RPMI8226 (cell line): Measurements from ENCODE around the gene TTYH3.
"Not testable (repeated sequence)": the region's sequence is repeated elsewhere in the genome, so short reads cannot be mapped to it uniquely, and the experiment has no call there.

ENCODE experiments used
- DNase-seq: peaks from one replicate; pipeline ENCODE4 v3.0.0-alpha.2; 2015

TTYH3 gene, protein sequence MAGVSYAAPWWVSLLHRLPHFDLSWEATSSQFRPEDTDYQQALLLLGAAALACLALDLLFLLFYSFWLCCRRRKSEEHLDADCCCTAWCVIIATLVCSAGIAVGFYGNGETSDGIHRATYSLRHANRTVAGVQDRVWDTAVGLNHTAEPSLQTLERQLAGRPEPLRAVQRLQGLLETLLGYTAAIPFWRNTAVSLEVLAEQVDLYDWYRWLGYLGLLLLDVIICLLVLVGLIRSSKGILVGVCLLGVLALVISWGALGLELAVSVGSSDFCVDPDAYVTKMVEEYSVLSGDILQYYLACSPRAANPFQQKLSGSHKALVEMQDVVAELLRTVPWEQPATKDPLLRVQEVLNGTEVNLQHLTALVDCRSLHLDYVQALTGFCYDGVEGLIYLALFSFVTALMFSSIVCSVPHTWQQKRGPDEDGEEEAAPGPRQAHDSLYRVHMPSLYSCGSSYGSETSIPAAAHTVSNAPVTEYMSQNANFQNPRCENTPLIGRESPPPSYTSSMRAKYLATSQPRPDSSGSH

DNA sequence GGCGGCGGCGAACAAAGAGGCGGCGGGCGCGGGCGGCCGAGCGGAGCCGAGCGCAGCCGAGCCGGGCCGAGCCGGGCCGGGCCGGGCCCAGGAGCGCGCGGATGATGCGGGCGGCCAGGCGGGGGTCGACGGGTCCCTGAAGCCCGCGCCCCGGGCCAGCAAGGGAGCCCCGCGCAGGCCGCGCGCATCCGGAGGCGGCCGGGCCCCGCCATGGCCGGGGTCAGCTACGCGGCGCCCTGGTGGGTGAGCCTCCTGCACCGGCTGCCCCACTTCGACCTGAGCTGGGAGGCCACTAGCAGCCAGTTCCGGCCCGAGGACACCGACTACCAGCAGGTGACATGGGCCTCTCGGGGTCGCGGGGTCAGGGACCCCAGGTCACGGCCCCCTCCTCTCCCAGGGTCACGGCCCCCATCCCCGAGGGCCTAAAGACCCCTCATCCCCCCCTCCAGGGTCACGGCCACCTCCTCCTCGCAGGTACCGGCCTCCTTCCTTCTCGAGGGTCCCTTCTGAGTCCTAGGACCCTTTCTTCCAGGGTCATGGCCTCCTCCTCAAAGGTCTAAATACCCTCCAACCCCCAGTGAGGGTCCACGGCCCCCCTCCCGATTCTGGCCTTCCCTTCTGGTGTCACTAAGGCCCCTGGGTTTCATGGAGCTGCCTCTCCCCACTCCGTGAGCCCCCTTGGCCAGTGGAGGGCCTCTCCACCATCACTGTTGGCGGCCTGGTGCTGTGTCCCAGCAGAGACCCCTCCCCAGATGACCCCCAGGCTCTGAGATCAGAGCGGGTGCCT lies at the start of gene TTYH3:
Gene TTYH3 (plus strand): TSS at position 41 of the 787 bp plus-strand sequence. CDS start 170 bp downstream, at position 211.
- no peak for DNase-seq

DNA sequence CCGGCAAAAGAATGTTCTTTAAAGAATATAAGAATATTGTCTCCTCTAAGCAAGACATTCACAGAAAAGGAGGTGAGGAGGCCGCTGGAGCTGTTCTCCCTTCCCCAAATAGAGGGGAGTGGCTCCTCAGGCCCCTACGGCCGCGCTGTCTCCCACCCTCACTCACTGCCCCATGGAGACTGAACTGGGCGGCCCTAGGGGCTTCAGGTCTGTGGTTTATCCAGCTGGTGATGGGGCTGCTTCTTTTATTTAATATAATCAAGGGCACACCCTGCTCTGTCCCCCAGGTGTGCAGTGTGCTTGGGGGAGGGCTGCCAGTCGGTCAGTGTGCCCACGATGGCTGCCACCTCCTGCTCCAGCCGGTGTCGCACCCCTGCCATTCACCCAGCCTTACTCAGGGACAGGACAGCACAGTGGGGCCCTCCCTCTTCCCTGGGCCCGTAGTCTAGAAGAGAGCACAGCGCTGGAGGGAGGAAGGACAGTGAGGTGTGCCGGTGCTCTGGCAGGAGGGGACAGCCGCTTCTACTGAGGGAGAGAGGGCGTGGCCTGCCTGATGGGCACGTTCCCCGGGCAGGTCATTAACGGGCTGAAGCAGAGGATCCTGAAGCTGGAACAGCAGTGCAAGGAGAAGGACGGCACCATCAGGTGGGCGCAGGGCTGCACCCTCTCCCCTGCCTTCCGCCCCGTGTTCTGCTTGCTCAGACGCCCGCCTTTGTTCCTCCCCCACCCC lies 49.6 kb upstream of the TTYH3 start:
- DNase-seq: no peak

DNA sequence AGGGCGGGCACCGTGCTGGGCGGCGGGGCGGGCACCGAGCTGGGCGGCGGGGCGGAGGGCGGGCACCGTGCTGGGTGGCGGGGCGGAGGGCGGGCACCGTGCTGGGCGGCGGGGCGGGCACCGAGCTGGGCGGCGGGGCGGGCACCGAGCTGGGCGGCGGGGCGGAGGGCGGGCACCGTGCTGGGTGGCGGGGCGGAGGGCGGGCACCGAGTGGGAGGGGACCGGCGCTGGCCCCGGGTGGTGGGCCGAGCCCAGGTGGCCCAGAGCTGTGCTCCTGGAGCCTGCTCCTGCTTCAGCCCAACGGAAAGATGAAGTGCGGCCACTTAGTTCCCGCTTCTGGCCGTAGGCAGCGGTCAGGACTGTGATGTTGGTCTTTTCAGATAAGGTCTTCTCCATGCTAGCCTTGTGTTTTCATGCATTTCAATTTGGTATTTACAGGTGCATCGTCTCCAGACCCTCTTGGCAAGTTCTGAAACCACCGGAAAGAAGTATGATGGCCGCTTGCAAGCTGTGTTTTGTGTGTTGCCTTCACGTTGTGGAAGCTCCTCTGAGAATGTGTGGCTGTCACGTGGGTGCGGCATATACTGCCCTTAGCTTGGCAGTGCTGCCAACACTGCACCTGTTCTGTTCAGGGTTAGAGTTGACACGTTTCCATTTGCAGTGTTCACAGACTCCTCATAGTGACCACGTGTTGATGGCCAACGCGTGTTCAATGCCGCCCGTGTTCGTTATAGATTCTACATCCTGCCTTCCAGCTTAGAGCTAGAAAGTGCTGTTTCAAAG lies 47.8 kb upstream of the TTYH3 start:
- no peak for DNase-seq

DNA sequence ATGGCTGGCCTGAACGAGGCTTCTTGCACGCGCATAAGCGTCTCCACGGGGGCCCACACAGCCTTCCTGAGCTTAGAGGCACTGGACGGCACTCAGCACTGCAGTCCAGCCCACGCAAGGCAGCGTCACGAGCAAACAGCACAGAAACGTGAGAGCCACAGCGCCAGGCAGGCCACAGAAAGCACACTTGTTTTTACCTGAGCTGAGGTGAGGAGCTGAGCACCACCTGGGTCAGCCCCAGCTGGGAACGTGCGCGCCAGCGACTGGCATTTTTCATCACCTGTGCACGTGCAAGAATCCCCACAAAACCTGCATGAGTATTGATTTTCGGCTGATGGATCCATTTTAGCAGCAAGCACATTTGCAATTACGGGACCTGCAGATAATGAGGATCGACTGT lies 46.3 kb upstream of the TTYH3 start:
- DNase-seq: no peak

DNA sequence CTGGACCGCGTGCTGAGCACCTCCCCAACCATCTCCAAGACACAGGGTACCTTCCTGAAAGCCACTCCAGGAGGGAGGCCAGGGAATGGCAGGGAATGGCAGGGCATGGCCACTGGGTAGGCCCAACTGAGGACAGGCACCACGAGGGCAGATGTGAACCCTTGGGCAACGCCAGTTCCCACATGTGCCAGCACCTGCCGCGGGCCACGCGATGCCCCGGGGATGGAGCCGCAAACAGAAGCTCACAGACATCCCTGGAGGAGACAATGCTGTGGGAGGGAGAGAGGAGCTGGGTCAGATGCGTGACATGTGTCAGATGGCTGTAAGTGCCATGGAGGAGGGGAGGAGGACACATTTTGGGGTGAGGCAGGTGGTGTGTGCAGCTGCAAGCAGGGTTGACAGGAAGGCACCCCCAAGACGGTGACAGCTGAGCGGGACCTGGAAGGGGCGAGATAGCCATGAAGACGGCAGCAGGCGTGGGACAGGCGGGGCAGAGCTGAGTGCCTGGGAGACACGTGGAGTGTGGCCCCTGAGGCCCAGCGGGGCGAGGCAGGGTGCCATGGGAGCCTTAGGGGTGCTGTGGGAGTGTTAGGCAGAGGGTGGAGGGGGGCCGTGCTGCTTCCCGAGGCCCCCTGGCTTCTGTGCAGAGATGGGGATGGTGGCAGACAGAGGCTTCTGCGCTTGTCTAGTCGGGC lies 45.3 kb upstream of the TTYH3 start:
- no peak for DNase-seq

DNA sequence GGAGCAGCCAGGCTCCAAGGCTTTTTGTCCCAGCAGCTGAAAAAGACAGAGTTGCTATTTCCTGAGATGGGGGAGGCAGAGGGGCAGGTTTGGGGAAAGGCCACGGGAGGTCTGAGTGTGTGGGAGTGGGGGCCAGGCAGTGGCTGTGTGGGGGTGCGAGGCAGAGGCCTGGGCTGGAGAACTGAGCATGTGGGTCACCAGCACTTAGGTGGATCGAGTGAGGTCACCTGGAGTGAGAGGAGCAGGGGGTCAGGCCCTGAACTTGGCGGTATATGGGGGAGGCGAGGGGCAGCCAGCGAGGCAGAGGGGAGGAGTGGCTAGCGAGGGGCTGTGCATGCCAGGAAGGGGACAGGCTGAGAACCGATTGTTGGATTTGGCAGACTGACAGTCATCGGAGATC lies 44.7 kb upstream of the TTYH3 start:
- DNase-seq: no peak

DNA sequence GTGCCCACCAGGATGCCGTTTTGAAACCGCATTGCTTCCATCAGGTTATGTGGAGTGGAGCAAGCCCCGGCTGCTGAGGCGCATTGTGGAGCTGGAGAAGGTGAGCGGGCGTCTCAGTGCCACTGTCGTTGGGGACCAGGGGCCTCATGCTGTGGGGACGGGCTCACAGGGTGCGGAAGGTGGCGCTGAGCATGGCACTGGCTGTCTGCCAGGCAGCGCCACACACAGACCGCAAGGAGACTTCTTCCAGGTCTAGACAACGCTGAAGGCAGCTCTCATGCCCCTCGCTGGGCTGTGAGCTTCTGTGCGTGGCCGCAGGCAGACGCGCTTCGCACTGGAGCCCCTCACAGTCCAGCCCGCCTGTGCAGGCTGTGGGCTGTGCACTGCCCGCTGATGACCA lies 44.0 kb upstream of the TTYH3 start:
- no peak for DNase-seq

DNA sequence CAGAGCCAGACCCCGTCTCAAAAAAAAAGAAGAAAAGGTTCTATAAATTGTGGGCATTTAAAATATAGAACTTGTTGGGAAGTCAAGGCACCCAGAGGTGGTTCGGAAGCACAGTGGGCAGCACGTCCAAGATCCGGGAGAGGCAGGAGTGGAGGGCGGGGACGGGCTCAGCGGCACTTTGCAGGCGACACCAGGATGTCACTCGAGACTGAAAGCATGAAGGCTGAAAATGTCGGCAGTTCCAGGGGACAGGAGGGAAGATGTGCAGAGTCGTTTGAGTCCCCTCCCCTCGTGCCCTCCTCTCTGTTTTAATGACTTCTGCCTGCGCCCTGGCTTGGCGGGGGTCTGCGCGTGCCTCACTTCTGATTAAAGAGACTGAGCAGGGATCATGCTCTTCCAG lies 42.4 kb upstream of the TTYH3 start:
- no peak for DNase-seq

DNA sequence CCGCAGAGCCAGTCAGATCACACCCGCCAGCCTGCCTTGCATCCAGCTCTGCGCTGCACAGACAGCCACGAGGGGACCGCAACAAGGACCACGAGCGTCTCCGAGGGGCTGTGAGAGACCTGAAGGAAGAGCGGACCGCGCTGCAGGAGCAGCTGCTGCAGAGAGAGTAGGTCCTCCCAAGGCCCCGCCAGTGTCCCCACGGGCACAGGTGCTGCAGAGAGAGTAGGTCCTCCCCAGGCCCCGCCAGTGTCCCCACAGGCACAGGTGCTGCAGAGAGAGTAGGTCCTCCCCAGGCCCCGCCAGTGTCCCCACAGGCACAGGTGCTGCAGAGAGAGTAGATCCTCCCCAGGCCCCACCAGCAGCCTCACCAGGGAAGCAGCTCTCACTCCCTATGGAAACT lies 41.8 kb upstream of the TTYH3 start:
- DNase-seq: not testable (repeated sequence)

DNA sequence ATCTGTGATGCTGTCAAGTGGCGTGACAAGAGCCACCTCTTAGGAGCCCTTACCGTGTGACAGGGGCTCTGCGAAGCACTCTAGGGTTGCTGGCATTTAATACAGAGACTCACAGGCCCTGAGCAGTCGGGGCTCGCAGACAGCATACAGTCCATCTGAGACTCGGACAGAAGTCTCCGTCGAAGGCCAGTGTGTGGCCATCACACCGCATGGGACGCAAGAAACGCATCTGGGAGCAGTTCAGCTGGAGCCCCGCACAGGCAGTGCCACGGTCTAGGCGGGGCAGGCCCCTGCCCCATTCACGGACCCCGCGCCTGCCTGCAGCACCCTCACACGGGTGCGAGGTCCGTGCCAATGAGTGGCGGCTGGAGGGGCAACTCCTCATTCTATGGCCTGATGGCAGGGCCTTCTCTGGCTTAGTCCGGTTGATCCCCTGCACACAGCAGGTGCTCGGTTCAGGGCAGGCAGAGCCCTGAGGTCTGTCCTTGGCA lies 39.4 kb upstream of the TTYH3 start:
- no peak for DNase-seq

DNA sequence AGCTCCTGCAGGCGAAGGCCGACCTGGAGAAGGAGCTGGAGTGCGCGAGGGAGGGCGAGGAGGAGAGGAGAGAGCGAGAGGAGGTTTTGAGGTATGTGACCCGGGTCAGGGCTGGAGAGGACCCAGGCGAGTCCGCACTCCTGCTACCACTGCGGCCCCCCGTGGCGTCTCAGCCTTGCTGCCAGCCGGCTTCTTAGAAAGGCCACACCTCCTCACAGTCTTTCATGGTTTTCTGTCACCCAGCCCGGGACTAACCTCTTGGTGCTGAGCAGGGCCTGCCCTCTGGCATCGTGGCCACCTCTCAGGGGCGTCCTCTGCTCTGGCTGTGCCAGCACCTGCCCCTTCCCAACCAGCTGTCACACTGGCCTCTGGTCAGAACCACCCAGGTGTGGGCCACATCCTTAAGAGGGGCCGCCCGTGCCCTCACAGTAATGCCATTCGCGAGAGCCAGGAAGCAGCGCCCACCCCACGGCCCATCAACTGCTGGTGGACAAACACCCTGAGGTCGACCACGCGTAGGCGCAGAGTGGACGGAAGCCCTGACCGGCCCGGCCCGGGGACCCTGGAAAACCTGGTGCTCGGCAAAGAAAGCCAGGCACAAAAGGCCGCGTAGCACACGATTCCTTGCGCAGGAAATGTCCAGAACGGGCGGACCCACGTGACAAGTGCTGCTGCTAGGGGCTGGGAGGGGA lies 38.6 kb upstream of the TTYH3 start:
- DNase-seq: no peak

DNA sequence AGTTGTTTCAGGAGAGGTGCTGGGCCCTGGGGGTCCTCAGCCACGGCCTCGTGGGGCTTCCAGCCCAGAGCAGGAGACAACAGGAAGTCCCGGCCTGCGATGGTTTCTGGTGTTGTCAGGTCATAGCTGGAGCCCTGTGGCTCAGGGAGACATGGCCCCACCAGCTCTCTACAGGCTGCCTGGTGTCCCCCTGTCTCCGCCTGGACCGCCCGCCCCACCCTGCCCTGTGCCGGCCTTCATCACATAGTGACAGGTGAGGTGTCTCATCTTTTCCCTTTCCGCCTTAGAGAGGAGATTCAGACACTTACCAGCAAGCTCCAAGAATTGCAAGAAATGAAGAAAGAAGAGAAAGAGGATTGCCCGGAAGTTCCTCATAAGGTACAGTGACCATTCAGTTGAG lies 37.2 kb upstream of the TTYH3 start:
- DNase-seq: no peak

DNA sequence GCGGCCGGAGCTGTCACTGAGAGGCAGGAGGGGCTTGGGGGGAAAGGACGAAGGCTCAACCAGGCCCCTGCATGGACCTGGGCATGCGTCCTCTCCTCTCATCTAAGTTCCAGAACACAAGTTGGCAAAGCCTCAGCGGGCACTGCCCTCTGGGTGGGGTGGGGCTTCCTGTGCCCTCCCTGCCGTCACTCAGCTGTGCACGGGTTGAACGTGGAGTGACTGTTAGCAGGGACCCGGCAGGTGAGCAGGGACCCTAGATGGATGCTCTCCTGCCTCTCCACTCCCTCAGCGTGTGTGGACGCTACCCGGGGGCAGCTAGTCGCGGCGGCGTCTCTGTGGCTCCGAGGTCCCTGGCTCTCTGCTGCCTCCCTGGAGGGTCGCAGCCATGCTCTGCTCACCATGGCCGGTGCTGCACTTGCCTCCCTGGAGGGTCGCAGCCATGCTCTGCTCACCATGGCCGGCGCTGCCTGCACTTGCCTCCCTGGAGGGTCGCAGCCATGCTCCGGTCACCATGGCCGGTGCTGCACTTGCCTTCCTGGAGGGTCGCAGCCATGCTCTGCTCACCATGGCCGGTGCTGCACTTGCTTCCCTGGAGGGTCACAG lies 36.4 kb upstream of the TTYH3 start:
- no peak for DNase-seq

DNA sequence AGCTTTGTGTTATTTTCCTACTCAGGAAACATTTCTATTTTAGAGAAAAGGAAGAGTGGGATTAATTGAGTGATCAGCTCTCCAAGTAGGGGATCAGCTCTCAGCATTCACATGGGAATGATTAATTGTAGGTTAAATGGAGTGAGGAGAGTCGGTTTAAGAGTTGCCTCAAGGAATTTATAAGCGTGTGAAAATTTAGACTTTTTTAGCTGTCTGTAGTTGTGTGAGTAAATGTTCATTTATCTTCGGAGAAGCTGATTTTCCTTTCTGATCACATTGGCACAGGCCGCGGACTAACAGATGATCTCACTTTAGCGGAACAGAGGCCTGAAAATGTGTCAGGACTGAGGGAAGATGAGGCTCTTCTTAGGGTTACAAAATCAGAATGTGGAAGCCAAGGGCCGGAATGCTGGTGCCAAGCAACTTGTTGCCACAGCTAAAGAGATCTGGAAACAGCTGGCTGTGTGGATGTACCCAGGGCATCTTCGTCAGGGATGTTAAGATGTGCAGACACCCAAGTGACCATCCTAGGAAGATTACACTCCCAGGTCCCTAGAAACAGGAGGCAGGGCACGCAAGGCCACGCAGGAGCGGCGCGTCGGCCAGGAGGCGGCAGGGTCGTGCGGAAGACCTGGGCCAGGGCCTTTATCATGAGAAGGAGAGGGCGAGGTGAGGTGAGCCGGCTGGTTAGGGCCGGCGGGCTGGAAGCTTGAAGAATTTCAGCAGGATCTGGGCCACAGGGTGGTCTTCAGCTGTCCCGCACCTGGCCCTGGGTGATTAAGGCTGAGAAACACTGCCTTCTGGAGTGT lies 35.1 kb upstream of the TTYH3 start:
- DNase-seq: no peak

DNA sequence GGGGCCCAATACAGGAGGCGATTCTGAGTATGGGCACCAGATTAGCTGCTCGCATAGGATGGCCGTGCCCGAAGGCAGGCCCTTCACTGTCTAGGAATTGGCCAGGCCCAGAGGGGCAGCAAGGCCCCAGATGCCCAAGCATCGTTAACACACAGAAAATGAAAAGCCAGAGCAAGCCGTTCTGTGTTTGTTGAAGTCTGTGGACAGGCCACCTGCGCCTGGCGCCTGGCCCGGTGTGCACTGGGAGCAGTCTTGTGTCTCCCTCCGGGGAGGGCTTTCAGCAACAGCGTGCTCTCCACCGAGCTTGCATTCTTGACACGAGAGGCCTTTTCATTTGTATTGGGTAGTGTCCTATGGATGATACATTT lies 34.5 kb upstream of the TTYH3 start:
- no peak for DNase-seq

DNA sequence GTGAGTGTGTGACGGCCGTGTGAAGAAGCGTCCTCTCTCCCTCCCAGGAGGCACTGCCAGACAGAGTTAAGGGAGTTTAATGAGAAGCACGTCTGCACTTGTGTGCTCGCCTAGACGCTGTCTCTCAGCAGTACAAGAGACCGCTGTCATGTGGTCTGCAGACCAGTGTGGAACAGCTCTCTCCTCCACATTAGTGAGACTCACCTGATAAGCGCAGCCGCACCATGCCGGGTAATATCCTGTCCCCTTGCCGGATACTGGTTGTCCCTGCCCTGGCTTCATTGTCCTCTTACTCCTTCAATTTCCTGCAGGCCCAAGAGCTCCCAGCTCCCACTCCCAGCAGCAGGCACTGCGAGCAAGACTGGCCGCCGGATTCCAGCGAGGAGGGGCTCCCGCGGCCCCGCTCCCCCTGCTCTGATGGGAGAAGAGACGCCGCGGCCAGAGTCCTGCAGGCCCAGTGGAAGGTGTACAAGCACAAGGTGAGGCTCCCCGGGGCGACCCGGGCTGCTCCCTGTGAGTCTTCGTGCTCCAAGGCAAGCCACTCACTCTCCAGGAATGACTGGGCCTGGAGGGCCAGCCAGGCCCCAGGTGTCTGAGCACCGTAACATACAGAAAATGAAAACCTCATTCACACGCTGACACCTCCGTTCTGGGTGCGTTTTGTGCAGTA lies 33.5 kb upstream of the TTYH3 start:
- DNase-seq: no peak

DNA sequence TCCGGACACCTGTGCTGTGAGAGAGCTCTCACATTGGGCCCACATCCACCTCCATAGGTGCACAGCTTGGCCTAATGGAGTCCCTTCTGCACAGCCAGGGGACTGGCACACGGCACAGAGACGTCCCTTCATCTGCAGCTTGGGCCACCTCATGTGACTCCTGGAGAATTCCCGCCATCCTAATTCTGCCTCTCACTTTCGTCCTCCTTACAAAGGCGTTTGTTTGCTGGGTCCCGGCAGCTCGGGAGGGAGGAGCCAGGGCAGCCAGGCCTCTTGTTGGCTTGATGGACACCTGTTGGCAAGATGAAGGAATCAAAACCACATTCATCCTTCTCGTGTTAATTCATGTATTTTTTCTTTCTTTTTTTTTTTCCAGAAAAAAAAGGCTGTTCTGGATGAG lies 30.7 kb upstream of the TTYH3 start:
- DNase-seq: no peak

DNA sequence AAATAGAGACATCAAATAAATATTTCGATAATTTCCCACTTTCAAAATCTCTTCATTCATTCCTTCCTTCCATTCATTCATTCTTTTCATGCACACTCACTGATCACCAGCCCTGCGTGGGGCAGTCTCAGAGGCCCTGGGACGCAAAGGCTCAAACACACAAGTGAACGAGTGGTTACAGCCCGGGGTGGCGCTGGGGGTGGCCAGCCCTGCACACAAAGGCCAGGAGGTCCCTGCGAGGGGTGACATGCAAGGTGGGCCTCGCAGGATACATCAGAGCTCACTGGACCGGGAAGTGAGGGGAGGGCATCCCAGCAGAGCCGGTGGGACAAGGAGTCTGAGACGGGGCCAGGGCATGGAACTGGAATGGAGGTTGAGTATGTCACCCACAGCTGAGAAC lies 29.9 kb upstream of the TTYH3 start:
- DNase-seq: no peak

DNA sequence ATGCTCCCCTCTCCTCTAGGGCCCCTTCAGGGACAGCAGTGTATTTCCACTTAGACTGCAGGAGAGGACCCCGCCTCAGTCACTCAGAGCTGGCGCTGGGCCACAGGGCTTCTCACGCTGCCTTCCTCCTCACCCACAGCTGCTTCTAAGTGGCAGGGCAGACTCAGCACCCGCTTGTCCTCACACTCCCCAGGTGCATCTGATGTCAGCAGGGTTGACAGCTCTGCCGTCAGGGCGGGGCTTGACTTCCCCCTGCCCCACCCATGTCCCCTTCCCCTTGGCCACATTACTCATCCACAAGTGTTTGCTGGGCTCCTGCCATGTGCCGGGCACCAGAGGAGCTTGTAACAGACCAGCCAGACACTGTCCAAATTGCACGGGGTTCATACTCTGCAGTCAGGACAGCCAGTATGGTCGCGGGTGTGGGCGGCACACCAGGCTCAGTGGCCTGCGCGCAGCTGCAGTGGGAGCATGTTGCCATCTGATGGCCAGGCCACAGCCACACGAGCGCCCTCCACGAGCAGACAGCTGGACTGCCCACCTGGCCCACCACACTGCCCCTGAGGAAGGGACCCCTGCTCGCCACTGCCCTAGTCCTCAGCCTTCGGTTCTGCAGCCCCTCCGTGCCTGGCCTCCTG lies 29.3 kb upstream of the TTYH3 start:
- peak; percentile 21 for DNase-seq
